GM13976 (cell line): ENCODE measurements around the gene DHRS1.

Experiments used
- DNase-seq: peaks from one replicate; pipeline ENCODE4 v3.0.0; 2012; ENCODE audit warnings: low spot score
- in situ Hi-C: fragments of 300-500 bp; cut with MboI; formaldehyde crosslinking; loops from one replicate; pipeline ENCODE4 v1.12.0; 2022; ENCODE audit warnings: low sequenced_read_pairs, mixed read lengths, inconsistent platforms; ENCODE audit not compliant: unreplicated experiment
- TF ChIP-seq, protein P1 (sequence below): IDR thresholded peaks from 2 replicates; pipeline ENCODE4 v1.5.1; 2012; ENCODE audit warnings: borderline replicate concordance, mild to moderate bottlenecking; ENCODE audit not compliant: insufficient read depth; ENCODE audit errors: extremely low read depth, missing control alignments, control extremely low read depth

DHRS1 gene

DNA sequence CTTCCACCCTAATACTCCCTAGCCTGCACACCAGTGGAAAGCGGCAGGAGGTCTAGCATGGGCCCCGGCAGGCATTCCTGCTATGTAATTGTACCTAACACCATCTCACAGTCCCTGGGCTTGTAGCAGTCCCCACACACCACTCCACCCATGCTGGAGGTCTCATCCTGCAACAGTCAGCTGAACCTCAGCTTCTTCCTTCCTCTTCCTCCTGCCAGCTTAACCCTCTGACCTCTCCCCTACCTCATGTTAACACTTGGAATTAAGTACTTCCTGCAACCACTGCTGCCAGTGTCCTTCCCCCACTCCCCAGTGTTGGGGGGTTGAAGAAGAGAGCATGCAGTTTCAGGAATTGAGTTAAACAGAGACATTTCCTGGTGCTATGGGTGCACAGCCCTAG, 27.7 kb upstream of the DHRS1 start:
- TF ChIP-seq, protein P1, sequence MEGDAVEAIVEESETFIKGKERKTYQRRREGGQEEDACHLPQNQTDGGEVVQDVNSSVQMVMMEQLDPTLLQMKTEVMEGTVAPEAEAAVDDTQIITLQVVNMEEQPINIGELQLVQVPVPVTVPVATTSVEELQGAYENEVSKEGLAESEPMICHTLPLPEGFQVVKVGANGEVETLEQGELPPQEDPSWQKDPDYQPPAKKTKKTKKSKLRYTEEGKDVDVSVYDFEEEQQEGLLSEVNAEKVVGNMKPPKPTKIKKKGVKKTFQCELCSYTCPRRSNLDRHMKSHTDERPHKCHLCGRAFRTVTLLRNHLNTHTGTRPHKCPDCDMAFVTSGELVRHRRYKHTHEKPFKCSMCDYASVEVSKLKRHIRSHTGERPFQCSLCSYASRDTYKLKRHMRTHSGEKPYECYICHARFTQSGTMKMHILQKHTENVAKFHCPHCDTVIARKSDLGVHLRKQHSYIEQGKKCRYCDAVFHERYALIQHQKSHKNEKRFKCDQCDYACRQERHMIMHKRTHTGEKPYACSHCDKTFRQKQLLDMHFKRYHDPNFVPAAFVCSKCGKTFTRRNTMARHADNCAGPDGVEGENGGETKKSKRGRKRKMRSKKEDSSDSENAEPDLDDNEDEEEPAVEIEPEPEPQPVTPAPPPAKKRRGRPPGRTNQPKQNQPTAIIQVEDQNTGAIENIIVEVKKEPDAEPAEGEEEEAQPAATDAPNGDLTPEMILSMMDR = no peak
- no peak for DNase-seq
- in situ Hi-C loops = loop anchor here (25.0 kb wide), 1 partner anchor 360 kb away; no protein-coding TSS in a partner anchor

- no peak for DNase-seq
- TF ChIP-seq, protein P1 = no peak
- in situ Hi-C loops = loop anchor here (25.0 kb wide), 1 partner anchor 361 kb away; no protein-coding TSS in a partner anchor
Observed at GRCh38 chr14:24325963-24326362, 26.4 kb upstream of the DHRS1 start.

DNA sequence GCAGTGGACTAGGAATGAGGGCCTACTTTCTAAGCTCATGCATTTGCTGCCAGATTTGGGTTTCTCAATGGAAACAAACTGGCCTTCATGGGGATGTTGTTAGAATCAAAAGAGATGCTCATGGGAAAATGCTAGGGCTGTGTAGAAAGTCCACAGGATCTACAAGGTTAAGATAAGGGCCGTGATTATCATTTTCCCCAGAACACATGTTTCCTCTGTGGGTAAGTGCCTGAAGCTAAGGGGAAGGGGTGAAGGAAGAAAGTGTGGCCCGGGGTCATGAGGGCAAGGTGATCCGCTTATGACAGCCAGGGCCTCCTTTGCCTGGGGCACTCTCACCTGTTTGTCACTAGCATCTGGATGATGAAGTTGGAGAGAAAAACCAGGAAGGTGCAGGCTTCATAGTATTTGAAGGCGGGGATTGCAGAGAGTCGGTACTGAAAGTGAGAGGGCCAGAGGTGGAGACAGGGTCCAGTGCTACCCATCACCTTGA, 25.5 kb upstream of the DHRS1 start:
- in situ Hi-C loops = loop anchor here (25.0 kb wide), 1 partner anchor 362 kb away; no protein-coding TSS in a partner anchor
- no peak for DNase-seq
- TF ChIP-seq, protein P1 = no peak

GRCh38 chr14:24324024-24324423, 24.4 kb upstream of the DHRS1 start:
- TF ChIP-seq, protein P1 = no peak
- in situ Hi-C loops = loop anchor here (5.0 kb wide), 1 partner anchor 113 kb away; no protein-coding TSS in a partner anchor
- DNase-seq = no peak

GRCh38 chr14:24323341-24323740, 23.8 kb upstream of the DHRS1 start:
- in situ Hi-C loops = loop anchor here (5.0 kb wide), 1 partner anchor 114 kb away; no protein-coding TSS in a partner anchor
- TF ChIP-seq, protein P1 = no peak
- no peak for DNase-seq

DNA sequence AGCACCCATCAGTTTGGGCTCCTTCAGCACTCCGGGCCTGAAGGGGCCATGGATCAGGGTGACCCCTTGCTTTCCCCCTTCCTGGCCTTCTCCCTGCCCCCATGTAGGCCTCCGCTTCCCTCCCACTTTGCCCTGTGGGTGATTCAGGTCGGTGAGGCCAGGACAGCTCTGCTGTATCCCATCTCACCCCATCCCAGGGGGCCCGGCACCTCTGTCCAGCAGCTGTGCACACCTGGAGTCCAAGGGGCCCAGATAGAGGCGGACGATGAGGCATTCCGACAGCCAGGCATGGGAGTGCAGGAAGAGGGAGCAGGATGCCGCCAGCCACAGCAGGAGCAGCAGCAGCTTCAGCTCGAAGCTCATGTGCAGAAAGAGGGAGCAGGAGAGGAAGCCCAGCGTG, 23.1 kb upstream of the DHRS1 start:
- TF ChIP-seq, protein P1 = no peak
- in situ Hi-C loops = loop anchor here (5.0 kb wide), 1 partner anchor 115 kb away; no protein-coding TSS in a partner anchor
- no peak for DNase-seq
